Heart left ventricle (tissue), 16 donors: ENCODE results near the gene FUBP3. TPM values are rescaled to one million over a fixed set of nuclear protein-coding genes. Genes with fewer than 3 reads are reported as not detected.

ENCODE experiments used
- ATAC-seq, 4 donors: fragments of 200-7000 bp; cut with Tn5 transposase; one replicate each; pipeline ENCODE4 v1.9.1; 2020 to 2022; ENCODE audit warnings: moderate library complexity in 4 of 4, mild to moderate bottlenecking in 3 of 4, moderate number of reproducible peaks in 1 of 4
- DNase-seq, 5 donors: peaks; one replicate each; pipeline ENCODE4 v3.0.0-alpha.2; 2020
- H3K27ac ChIP-seq, 12 donors: fragments of 200-600 bp; sonication (generic) in 4 of 12; one replicate each; pipeline versions ENCODE4 v1.5.0 to v1.8.0; 2016 to 2022; ENCODE audit warnings: mild to moderate bottlenecking in 2 of 12
- H3K27me3 ChIP-seq, 9 donors: fragments of 200-600 bp; sonication (generic) in 2 of 9; one replicate each; pipeline versions ENCODE4 v1.5.1 to v1.8.0; 2016 to 2022; ENCODE audit warnings: mild to moderate bottlenecking in 3 of 9
- H3K36me3 ChIP-seq, 9 donors: fragments of 200-600 bp; sonication (generic) in 2 of 9; one replicate each; pipeline versions ENCODE4 v1.5.0 to v1.8.0; 2018 to 2022; ENCODE audit warnings: mild to moderate bottlenecking in 2 of 9
- H3K4me1 ChIP-seq, 12 donors: fragments of 200-600 bp; sonication (generic) in 4 of 12; one replicate each; pipeline versions ENCODE4 v1.5.0 to v1.8.0; 2016 to 2022; ENCODE audit warnings: mild to moderate bottlenecking in 3 of 12
- H3K4me3 ChIP-seq, 12 donors: fragments of 200-600 bp; sonication (generic) in 4 of 12; one replicate each; pipeline versions ENCODE4 v1.5.0 to v1.8.0; 2017 to 2022; ENCODE audit warnings: mild to moderate bottlenecking in 9 of 12, moderate library complexity in 4 of 12
- H3K9me3 ChIP-seq, 12 donors: fragments of 200-600 bp; sonication (generic) in 4 of 12; one replicate each; pipeline versions ENCODE4 v1.5.0 to v1.8.0; 2016 to 2022; ENCODE audit warnings: mild to moderate bottlenecking in 1 of 12
- POLR2A ChIP-seq, 2 donors: fragments of 450-650 bp; IDR thresholded peaks; one replicate each; pipeline ENCODE4 v1.6.1; 2017; ENCODE audit warnings: antibody characterized with exemption in 2 of 2, mild to moderate bottlenecking in 2 of 2, moderate library complexity in 2 of 2
- WGBS, 4 donors: extraction: QIAGEN DNeasy Blood & Tissue Kit in 2 of 4; methylation state at CpG; one replicate each; pipeline versions ENCODE4 v1.1.5 to v1.1.7; 2013 to 2018; 5-methylcytosine and 5-hydroxymethylcytosine counted together
- intact Hi-C, 10 donors: fragments of 100-400 bp; cut with DNase I; formaldehyde crosslinking; loops; one replicate each; pipeline versions ENCODE4 v1.11.1 to v1.14.2; 2022
- polyA plus RNA-seq, 2 donors: library from polyadenylated mRNA; stranded (reverse); fragments of 200-250 nt; gene quantifications; one replicate each; pipeline ENCODE4 v1.2.3, GENCODE V29; 2013
- total RNA-seq, 9 donors: library from RNA; depleted of rRNA in 2 of 9; stranded (reverse); fragments of >200 nt in 2 of 9; fragmentation: NEBNext Ultra II Directional in 3 of 9; extraction: Animal tissue kit (Norgen Biotek cat#: 25700) in 3 of 9; gene quantifications; one replicate each; pipeline versions ENCODE4 v1.1.0 to v1.2.4, GENCODE V29; 2016 to 2023
- TF ChIP-seq, protein P1 (sequence below), 12 donors: fragments of 200-600 bp; sonication (generic) in 4 of 12; IDR thresholded peaks; one replicate each; pipeline versions ENCODE4 v1.5.0 to v1.8.0; 2018 to 2022; ENCODE audit warnings: antibody characterized with exemption in 12 of 12, mild to moderate bottlenecking in 5 of 12
- donor health status: ischemic (EF 13 %, LVEDD 7.1; RV severe dilation, severe dysfunction).
- donor health status: healthy with polysubstance abuse.
- donor health status: DM: no; HTN: yes; CAD: no.
- donor health status: DM: no; HTN: no; CAD: no.
- donor health status: ischemic (EF 25% LVEDD 6.9; RV normal size, moderate dysfunction).
- donor health status: ischemic (EF 25% LVEDD 5.7; RV mildly dilated, moderate dysfunction).
- donor health status: healthy.
- donor health status: DM: yes; HTN: yes; CAD: no.
- donor health status: ischemic (EF 35%, LVEDD 5.7; RV mildly dilated, moderate dysfunction).
- donor health status: nonischemic (EF 11% LVEDD 7.7; RV severe dilation, severe dysfunction).
- donor health status: DM: yes; HTN: yes; CAD: no.
- donor health status: PGD.
- donor health status: ischemic (EF 29% LVEDD 5.4; RV normal size, mild dysfunction).
- donor health status: nonischemic (EF 23%, LVEDD 6.1; RV moderate dilation, normal function).

The FUBP3 gene
- total and polyA plus RNA-seq, 11 donors = 14.4 to 39.5 (median 24.8) TPM

DNA sequence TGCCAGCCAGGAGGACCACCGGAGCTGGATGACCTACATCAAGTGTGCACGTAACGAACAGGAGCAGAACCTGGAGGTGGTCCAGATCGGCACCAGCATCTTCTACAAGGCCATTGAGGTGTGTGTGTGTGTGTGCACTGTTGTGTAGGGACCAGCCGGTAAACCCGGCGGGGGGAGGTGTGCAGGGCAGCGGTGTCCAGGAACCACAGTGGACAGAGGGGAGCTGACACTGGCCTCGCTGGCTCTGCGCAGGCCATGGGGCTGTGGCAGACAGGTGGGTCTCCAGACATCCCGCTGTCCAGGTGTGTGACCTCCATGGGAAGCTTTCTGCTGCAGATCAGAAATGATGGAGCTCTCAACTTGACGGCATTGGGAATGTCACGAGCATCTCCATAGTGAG is 88.8 kb downstream of the FUBP3 start:
- Histone ChIP-seq H3K27ac (no peak overlapping the region), H3K36me3 (no peaks in the 10 kb centered on the region), H3K9me3 (no peaks in the 10 kb centered on the region), H3K4me3 (no peak overlapping the region), H3K4me1 (peaks cover 2 to 36% (median 22%) of the 10 kb centered on the region in 12 donors), H3K27me3 (peaks cover 37 to 56% (median 51%) of the 10 kb centered on the region in 9 donors)
- DNase-seq = no peak
- TF ChIP-seq POLR2A (IDR thresholded peaks at IDR 0.05) = no peak
- TF ChIP-seq, protein P1, sequence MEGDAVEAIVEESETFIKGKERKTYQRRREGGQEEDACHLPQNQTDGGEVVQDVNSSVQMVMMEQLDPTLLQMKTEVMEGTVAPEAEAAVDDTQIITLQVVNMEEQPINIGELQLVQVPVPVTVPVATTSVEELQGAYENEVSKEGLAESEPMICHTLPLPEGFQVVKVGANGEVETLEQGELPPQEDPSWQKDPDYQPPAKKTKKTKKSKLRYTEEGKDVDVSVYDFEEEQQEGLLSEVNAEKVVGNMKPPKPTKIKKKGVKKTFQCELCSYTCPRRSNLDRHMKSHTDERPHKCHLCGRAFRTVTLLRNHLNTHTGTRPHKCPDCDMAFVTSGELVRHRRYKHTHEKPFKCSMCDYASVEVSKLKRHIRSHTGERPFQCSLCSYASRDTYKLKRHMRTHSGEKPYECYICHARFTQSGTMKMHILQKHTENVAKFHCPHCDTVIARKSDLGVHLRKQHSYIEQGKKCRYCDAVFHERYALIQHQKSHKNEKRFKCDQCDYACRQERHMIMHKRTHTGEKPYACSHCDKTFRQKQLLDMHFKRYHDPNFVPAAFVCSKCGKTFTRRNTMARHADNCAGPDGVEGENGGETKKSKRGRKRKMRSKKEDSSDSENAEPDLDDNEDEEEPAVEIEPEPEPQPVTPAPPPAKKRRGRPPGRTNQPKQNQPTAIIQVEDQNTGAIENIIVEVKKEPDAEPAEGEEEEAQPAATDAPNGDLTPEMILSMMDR (IDR thresholded peaks at IDR 0.05) = no peak
- 91 to 92% (median 92%) methylated on average over 12 to 13 of the region's 13 CpGs for WGBS, 4 donors
- no peak for ATAC-seq
- intact Hi-C loops = loop anchor here in 1 of 10 donors (10.0 kb wide), 1 partner anchor 183 kb away; no protein-coding TSS in a partner anchor

DNA sequence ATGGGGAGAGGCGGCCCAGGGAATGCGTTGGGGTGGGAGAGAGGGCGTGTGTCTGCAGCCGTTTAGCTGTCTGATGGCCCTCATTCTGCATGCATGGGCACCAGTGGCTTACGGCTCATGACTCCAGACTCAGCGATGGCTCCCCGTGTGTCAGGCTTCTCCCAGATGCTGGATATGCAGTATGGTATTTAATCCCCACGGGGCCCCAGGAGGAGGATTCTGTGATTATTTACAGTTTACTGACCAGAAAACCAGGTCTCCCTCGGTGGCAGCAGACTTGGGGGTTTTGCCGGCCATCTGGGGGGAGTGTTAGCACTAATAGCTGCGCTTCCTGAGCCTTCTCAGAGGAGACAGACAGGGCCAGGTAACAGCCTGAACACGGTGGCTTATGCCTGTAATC is 89.3 kb downstream of the FUBP3 start:
- Histone ChIP-seq H3K4me1 (peaks cover 2 to 31% (median 19%) of the 10 kb centered on the region in 12 donors), H3K9me3 (no peaks in the 10 kb centered on the region), H3K4me3 (no peak overlapping the region), H3K36me3 (no peaks in the 10 kb centered on the region), H3K27ac (no peak overlapping the region), H3K27me3 (peaks cover 32 to 51% (median 47%) of the 10 kb centered on the region in 9 donors)
- TF ChIP-seq, protein P1 (IDR thresholded peaks at IDR 0.05) = no peak
- TF ChIP-seq POLR2A (IDR thresholded peaks at IDR 0.05) = no peak
- intact Hi-C loops = loop anchor here in 1 of 10 donors (10.0 kb wide), 1 partner anchor 184 kb away; no protein-coding TSS in a partner anchor
- ATAC-seq (no peak), DNase-seq (no peak)
- 57 to 66% (median 63%) methylated on average over 11 to 12 of the region's 12 CpGs for WGBS, 4 donors

DNA sequence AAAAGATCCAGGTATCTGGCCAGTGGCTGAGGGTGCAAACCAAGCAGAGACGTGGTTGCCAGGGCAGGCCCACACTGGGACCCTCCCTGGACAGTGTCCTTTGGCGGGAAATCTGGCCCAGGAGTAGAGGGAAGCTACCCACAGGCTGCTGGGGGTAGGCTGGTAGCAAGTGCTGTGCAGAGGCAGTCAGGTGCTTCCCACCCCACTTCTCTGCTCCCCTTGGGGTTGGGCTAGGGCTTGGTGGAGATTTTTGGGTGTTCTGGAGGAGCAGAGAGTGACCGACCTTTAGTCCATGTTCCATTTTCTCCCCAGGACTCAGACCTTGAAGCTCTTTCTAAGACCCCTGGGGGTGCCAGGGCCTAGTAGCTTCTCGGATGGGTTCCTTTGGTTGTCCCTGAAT is 90.6 kb downstream of the FUBP3 start:
- ATAC-seq = no peak
- 82 to 93% (median 83%) methylated on average over 4 of the region's 4 CpGs for WGBS, 4 donors
- Histone ChIP-seq H3K4me1 (peaks cover 0 to 18% (median 12%) of the 10 kb centered on the region in 12 donors), H3K9me3 (no peaks in the 10 kb centered on the region), H3K27me3 (peaks cover 20 to 38% (median 34%) of the 10 kb centered on the region in 9 donors), H3K4me3 (no peak overlapping the region), H3K27ac (no peak overlapping the region), H3K36me3 (no peaks in the 10 kb centered on the region)
- TF ChIP-seq, protein P1 (IDR thresholded peaks at IDR 0.05) = no peak
- TF ChIP-seq POLR2A (IDR thresholded peaks at IDR 0.05) = no peak
- DNase-seq = no peak
- intact Hi-C loops = loop anchor here in 1 of 10 donors (10.0 kb wide), 1 partner anchor 185 kb away; no protein-coding TSS in a partner anchor

DNA sequence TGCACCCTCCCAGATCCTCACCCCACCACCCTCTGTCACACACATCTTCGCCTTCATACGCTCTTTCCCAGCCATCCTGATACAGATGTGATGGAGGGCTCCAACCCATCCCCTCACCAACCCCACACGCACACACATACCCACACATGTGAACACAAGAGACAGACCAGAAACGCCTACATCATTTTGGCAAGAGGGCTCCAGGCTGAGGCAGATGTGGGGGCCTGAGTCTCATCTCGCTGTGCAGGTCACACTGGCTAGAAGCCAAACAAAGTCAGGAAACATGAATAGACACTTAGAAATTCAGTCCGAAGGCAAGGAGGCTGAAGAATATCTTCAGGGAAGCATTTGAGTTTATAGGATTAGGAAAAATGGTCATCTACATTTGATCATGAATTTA is 91.3 kb downstream of the FUBP3 start:
- TF ChIP-seq, protein P1 (IDR thresholded peaks at IDR 0.05) = no peak
- no peak for TF ChIP-seq POLR2A (IDR thresholded peaks at IDR 0.05)
- Histone ChIP-seq H3K4me1 (peaks cover 0 to 12% (median 9%) of the 10 kb centered on the region in 12 donors), H3K36me3 (no peaks in the 10 kb centered on the region), H3K27ac (no peak overlapping the region), H3K9me3 (no peaks in the 10 kb centered on the region), H3K4me3 (no peak overlapping the region), H3K27me3 (peaks cover 14 to 31% (median 27%) of the 10 kb centered on the region in 9 donors)
- no peak for ATAC-seq
- intact Hi-C loops = no loop called here
- DNase-seq = no peak
- WGBS, 4 donors = 77 to 84% (median 81%) methylated on average over 6 of the region's 6 CpGs
